ENCODE data around the gene CNGA2.

The CNGA2 gene

DNA sequence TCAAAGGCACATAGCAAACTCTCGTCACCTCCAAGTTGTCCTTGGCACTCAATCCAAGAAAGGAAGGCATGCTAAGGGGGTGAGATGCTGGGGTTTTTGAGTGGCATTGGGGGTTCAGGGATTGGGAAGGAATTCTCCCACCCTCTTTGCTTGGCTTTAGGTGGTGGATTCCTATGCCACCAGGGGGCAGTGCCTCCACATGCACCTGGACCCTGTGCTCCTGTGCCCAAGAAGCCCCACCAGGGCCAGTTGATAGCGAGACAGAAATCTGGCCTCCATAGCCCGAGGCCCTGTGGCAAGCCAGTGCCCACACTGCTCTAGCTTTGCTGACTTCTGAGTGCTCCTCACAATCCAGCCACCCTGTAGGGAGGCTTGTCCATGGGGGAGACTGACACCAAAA, 20.7 kb upstream of the CNGA2 start:
- no peak for FAIRE-seq

DNA sequence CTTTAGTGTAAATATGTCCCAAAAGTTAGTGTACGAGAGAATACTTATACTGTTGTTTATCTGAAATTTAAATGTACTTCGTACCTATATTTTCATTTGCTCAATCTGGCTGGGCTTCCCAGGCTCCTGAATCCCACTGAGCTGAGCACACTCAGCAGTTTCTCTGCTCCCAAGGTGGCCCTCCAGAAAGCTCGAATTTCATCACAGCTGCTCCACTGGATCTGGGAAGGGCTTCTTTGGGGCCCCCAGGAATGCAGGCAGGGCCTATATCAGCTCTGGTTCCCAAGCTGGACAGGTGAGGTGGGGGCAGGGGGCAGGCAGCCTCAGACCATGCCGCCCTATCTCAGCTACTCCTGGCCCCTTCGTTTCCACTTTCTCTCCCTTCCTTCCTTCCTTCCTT, 20.2 kb upstream of the CNGA2 start:
- FAIRE-seq = no peak

DNA sequence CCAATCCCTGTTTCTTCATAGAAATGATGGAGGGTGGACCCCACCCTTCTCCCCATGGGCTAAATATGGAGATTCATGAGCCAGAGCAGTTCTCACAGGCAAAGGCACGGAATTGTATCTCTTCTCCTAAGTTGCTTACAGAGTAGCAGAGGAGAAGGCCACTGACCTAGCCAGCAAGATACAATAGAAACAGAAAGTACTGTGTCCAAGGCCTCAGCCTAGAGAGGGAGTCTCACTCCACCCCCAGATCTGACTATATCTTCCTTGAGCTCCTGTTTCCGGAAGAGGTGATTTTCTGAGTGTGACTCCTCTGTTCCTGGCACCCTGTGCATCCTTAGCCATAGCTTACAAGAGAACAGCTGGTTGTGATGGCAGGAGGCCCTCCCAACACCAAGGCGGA, 18.8 kb upstream of the CNGA2 start, which contains the start of gene FATE1:
Gene FATE1, plus strand, starts transcription at position 284 of the 400 bp plus-strand sequence. Its CDS starts 85 bp downstream, at position 369.
- no peak for FAIRE-seq

DNA sequence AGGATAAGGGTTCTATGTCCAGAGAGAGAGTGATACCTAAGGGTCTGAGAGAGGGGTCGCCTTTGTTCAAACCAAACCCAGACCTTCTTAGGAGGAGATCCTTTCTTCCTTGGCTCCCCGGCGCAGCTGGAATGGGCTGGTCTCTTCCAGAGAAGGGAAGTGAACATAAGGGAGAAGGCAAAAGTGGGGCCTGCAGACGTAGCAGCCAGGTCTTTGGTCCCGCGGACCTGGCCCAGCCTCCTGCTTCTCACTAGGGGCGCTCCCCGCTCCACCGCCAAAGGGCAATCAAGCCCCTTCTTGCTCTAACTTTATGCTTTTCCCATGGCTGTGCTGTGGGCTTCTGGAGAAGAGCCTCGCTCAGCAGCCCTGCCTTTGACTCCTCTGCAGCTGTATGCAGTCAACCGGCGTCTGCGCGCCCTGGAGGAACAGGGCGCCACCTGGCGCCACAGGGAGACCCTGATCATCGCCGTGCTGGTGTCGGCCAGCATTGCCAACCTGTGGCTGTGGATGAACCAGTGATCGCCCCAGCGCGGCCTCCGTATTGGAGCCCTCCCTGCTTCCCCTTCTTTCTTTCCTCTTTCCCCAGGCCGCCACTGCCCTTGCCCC, 12.2 kb upstream of the CNGA2 start:
- no peak for FAIRE-seq

DNA sequence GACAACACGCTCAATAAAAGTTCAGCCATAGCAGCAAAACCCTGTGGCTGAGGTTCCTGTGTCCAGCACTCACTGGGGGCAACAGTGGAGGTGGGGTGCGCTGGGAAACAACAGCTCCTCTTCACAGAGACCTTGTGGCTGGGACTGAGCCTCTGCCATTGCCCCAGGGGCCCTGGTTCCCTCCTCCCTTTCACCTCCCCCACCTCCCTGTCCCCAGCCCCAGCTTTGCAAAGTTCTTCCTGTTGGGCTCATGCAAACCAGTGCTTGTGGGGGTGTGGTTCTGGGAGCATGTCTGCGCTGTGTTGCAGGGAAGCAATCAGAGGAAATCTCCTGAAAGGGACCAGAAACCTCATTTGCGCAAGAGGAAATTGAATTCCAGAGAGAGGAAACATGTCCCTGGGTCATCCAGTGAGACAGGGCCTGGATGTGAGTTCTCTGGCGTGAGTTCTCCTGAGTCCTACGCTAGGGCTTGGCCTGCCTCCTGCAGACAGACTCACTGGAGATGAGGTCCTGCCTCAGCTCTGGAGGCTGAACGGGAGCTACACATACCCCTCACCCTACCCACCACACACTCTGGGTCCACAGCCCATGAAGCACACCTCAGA, 11.3 kb upstream of the CNGA2 start:
- no peak for FAIRE-seq

DNA sequence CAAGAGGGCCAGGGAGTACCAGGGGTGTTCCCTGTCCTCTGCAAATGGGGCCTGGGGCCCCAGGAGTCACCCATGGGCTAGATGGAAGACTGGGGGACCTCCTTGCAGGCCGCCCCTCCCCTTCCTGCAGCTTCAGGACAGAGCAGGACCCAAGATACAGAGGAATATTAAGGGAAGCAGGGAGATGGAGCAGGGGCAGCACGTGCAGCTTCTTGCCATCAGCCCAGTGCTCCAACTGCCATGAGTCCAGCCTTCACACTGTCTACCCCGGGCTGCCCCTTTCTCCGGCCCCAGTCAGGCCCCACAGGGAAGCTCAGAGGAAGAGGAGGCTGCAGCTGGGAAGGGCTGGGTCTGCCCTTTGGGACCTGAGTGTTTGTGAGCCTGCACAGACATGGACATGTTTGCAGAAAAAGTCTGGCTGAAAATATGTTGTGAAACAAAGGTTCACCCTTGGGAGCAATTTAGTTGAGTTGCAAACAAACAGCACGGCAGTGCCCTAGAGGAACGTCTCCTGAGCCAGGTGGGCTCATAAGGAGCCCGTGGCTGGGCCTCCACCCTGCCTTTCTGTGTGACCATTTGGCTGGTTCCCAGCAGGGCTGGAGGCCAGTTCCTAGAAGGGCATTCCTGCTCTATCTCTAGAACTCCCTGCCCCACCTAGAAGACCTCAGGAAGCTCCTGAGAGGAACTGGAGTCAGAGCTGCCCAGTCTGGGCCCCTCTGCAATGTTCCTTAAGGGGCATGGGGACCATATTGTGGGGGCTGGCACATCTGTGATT, 9.8 kb upstream of the CNGA2 start:
- no peak for FAIRE-seq

DNA sequence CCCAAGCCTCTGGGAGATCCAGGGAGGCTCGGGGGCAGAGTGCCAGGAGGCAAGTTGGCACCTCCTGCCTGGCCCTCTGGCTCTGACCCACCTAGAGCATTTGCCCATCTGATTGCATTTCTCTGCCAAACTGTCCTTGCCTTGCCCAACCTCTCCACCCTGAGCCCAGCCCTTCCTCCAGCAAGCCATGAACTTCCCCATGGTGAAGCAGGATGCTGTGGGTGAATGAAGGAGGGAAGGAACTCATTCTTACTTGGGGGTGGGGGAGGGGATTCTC, 9.3 kb upstream of the CNGA2 start:
- no peak for FAIRE-seq

DNA sequence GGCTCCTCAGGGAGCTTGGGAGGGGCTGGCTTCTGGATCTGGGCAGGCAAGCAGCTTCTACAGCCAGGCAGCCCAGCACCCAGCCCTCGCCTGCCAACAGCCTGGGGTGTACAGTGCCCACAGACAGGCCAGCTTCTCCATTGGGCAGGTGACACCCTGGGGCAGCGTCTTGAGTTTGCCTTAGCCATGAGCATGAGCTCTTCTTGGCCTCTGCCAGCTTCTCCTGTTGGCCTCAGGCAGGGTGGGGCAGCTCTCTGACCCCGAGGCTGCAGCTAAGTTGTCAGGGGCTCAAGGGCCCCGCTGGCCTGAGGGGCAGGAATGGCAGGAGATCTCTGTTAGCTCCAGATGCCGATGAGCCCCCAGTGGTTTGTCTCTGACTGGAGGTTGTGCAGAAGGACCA, 7.8 kb upstream of the CNGA2 start:
- no peak for FAIRE-seq

DNA sequence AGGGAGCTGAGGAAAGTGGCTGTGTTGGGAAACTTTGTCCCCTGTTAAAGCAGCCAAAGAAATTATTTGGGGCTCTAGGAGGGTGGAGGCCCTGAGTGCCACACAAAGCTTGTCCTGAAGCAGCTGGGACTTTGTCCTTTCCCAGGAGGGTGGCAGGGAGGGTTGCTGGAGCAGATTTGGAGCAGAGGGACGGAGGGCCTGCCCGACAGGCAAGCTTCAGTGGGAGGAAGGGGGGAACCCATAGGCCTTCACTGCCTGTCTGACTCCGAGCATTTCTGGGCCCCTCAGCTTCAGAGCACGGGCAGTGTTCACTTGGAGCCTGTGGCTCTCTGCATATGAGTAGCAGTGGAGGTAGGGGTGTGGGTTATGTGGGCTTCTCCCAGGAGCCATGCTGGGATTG, 7.2 kb upstream of the CNGA2 start:
- FAIRE-seq = no peak

DNA sequence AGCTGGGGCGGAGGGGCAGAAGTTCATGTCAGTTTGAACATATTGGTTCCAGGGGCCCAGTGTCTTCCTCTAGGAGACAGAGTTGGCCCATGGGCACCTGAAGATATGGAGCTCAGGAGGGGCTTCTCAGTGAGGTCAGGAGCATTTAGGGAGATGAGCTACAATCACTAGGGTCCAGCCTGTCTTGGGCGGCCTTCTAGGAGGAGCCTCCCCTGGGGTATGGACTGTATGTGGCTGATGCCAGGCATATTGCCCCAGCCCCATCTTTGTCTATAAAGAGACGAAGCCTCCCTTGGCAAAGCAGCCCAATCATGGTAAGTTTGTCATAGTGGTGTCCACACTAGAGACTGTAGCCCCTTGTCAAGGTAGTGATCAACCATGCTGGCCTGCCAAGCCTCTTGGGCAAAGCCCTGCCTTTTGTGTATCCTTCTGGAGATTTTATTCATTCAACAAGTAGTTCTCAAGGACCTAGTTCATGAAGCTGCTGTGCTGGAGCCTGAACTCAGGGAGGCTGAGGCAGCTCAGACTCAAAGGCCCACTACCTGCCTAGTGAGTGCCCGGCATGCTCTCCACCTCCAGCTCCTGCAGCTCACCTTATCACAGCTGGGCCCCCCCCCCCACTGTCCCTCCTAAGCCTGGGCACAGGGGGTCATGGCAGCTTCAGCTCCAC, 5.4 kb upstream of the CNGA2 start:
- FAIRE-seq = no peak

DNA sequence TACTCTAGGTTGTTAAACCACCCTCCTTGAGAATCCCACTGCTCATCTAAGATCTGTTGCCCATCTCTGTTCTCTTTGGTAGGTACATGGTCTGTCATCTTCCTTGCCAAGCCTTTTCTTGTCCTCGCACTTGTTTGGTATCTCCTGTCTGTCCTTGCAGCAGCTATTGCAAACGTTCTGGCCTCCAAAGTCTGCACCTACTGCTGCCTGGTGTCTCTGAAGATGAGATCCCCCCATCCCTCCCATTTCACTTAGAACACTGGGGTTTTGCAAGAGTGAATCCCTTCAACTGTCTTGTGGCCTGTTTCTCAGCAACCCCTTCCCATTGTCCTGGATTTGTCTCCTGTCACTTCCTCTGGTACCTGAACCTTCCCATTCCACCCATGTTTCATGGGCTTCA, 673 bp downstream of the CNGA2 start:
- no peak for FAIRE-seq

DNA sequence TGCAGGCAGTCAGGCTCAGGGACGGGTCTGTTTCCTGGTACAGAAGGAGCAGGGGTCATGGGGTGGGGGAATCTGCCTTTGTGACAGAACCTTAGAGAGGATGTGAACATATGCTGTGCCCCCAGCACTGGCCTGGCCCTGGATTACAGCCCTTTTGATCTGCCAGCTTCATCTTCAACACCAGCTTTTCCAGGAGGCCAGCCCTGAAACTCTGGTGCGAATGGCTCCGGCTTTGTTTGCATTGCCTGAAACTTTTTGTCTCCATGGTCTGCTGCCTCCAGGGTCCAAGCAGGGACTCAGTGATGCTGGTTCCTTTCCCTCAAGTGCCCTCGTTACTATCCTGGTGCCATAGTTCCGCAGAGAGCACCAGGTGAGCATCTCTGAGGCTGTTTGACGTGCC, 2.1 kb downstream of the CNGA2 start:
- FAIRE-seq = no peak

DNA sequence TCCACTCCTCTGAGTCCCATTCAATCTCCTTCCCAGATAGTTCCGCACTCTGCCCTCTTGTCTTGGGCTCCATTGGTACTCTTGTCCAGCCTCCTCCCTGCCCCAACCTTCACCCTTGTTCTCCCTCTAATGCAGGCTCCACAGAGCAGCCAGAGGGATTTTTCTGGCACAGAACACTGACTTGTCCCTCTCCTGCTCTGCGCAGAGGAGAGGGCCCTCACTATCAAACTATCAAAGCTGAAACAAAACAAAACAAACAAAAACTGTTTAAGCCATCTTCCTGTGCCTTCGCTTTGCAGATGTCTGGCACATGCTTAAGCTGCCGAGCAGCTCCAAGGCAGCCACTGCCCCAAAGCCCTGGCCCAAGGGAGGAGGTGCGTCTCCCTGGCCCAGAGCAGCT, 2.9 kb downstream of the CNGA2 start:
- FAIRE-seq = no peak

DNA sequence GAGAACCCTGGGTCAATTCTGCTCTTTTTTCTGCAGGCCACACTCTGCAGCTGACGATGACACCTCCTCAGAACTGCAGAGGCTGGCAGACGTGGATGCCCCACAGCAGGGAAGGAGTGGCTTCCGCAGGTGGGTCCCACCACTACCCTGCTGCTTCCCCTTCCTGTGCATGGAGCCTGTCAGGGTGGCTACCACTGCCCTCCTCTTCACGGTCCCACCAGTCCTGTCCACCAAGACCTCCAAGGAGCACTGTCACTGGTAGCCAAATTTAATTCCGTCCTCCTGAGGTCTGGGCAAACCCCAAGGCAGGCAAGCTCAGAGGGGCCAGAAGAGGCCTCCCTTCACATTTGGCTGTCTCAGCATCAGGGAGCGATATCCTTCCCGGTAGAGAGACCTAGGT, 4.2 kb downstream of the CNGA2 start:
- no peak for FAIRE-seq

DNA sequence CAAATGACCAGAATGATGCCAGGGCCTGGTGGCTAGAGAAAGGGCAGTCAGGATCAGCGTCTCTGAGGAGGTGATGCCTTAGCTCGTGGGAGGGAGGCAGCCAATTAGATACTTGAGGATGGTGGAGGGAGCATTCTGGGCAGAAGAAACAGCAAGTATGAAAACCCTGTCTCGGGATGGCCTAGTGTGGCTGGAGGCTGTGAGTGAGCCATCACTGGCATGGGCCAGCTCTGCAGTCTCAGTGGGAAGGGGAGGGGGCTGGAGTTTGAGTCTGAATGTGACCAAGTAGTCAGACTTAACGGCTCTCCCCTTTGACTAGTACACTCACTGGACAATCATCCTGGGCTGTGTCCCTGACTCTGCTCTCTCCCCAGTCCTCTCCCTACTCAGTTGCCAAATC, 7.1 kb downstream of the CNGA2 start:
- no peak for FAIRE-seq

DNA sequence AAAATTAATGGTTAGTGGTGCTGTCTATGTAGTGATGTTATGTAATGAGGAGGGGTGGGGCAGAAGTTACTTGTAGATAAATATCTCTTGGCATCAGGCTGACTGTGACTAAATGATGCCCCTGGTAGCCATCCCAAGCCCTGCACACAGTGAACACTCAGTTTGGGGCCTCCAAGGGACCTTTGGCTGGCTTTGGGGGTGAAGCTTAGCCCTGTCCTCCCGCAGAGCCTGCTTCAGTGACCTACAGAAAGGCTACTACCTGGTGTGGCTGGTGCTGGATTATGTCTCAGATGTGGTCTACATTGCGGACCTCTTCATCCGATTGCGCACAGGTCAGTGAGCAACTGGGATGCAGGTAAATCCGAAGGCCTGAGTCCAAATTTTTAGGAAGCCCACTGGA, 7.8 kb downstream of the CNGA2 start:
- no peak for FAIRE-seq

DNA sequence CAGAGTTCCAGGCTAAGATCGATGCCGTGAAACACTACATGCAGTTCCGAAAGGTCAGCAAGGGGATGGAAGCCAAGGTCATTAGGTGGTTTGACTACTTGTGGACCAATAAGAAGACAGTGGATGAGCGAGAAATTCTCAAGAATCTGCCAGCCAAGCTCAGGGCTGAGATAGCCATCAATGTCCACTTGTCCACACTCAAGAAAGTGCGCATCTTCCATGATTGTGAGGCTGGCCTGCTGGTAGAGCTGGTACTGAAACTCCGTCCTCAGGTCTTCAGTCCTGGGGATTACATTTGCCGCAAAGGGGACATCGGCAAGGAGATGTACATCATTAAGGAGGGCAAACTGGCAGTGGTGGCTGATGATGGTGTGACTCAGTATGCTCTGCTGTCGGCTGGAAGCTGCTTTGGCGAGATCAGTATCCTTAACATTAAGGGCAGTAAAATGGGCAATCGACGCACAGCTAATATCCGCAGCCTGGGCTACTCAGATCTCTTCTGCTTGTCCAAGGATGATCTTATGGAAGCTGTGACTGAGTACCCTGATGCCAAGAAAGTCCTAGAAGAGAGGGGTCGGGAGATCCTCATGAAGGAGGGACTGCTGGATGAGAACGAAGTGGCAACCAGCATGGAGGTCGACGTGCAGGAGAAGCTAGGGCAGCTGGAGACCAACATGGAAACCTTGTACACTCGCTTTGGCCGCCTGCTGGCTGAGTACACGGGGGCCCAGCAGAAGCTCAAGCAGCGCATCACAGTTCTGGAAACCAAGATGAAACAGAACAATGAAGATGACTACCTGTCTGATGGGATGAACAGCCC, 9.3 kb downstream of the CNGA2 start:
- no peak for FAIRE-seq

DNA sequence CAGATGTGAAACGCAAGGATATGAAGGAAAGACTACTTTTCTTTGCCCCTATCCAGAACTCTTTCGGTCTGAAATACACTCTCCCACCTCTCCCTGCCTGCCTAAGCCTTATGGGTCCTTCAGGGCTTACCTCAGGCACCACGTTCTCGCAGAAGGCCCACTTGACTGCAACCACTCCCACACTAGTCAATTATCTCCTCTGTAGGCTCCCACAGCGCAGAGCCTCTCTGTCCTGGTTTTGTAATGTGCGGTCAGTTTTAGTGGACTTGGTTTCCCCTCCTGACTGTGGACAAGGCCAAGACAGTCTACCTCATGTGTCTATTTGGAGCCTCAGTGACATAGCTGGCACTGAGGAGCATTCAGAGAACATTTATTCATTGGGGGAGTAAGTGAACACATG, 11.1 kb downstream of the CNGA2 start:
- no peak for FAIRE-seq

DNA sequence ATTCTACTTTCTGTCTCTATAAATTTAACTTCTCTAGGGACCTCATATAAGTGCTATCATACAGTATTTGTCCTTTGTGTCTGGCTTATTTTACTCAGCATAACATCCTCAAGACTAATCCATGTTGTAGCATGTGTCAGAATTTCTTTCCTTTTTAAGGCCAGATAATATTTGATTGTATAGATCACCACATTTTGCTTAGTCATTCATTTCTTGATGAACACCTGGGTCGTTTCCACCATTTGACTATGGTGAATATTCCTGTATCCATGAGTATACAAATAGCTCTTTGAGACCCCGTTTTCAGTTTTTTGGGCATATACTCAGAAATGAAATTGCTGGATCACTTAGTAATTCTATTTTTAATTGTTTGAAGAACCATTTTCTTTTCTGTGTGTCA, 12.0 kb downstream of the CNGA2 start:
- no peak for FAIRE-seq

DNA sequence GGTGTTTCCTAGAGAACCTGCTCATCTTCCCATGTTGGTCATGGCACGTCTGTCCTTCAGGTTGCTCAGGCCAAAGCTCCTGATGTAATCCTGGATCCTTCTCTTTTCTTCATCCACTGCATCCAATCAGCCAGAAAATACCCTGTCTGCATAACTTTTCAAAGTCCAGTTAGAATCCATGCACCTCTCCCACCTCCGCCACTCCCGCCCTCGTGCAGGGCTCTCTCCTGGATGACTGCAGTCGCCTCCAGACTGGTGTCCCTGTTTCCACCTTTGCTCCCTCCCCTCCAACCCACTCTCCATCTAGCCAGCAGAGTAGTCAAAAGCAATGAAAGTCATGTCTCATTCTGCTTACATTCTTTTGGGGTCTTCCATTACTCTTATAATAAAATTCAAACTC, 16.0 kb downstream of the CNGA2 start:
- no peak for FAIRE-seq

DNA sequence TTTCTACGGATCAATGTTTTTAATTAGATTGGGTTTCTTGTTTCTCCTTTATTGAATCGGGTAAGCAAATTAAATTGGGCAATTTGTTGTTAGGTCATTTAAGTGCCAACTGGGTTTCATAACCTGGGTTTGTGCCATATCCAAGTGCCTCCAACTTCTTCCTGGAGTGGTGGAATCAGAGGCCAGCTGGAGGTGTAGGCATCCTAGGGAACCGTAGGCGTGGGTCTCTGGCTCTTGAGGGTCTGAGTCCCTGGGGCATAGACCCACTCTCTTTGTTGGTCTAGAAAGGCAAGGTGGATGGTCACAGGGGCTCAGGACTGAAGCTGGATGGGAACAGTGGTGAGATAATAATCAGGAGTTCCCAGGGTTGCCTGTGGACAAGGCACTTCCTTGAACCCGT, 18.3 kb downstream of the CNGA2 start:
- no peak for FAIRE-seq

DNA sequence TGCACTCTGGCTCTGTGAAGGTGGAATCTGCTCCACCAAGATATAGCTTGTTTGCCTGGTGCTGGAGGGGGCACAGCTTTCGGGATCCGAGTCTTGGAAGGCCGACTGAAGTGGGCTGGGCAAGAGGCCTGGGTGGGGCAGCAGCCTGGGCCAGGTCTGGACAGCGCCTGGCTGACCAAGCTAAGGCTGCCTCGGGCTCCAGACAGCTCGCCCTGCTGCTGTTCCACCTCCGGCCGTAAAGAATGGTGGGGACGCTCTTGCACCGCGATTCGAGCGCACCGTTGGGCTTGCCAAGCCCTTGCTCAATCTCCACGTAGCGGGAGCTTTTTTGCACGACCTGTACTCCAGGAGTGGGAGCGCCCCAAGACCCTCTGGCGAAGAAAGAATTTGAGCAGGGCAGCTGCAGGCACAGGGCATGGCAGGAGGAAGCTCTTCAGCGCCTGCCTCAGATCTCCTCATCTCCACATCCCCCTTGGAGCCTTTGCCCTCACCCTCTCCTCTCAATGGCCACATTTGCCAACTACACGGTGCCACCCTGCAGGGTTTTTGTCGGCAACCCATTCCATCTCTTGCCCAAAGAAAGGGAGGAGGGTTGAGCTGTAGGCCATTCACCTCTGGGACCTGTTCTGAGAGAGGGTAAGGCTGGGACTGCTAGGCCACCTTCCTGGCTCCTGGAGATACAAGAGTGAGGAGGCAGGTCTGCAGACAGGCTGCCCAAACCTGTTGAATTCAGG, 18.9 kb downstream of the CNGA2 start:
- no peak for FAIRE-seq

DNA sequence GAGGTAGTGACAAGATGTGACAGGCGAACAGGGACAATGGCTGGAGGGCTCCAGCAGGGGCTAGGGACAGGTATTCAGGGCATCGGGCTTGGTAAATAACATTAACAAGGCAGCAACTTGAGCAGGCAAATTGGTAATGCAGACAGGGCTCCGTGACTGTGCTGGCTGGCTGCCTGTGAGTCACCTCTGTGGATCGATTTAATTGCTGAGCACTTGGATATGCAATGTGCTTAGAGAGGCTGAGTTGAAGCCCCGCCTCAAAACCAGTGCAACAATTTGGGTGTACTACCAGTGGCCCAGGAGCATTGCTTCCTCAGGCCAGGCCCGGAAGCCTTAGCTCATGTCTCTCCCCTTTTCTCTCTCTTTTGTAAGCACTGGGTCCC, 19.5 kb downstream of the CNGA2 start:
- FAIRE-seq = peak; percentile 41
